Measurements from ENCODE around the gene ENAH. TPM values are rescaled to one million over a fixed set of nuclear protein-coding genes. Genes with fewer than 3 reads are reported as not detected.

The ENAH gene
- total and polyA plus RNA-seq, 9 of the 15 experiments (the other 6 are each of a cell fraction or from before 2014, with no cell fraction given) = 0.03 to 1.2 (median 0.15) TPM

DNA sequence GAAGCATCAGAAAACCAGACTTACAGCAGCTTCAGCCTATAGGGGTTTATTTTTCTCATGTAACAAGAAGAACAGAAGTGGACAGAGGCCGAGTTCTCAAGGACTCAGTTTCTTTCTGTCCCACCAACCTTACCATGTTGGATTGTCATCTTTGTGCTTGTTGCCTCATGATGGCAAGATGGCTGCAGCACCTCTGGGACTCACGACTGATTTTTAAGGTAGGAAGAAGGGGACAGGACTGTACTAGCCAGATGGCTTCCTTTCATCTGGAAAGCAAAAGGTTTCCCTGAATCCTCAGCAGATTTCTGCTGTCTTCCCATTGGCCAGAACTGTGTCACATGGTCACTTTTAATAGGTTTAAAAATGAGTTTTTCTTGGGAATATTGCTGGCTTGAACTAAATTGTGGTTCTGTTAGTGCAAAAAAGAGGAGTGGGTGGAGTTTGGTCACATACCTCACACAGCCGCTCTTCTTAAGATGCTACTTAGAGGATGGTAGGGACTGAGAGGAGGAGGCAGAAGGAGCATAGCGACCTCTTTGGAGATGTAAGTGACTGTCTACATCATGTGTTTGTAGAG, 48.1 kb upstream of the ENAH start:
- 5% methylated on average over 4 of the region's 4 CpGs for WGBS (ENCODE audit: insufficient coverage, low coverage, missing lambda C conversion rate)
- CTCF ChIA-PET (ENCODE audit: low intra/inter-chr PET ratio) = no interaction called here

More for the DNA sequence above, 48.1 kb upstream of the ENAH start:
- no peaks in the 10 kb centered on the region for H4K20me1 ChIP-seq (replicated peaks; ENCODE audit: control insufficient read depth, insufficient read depth, low read length)
- H3K9me1 ChIP-seq (ENCODE audit: control insufficient read depth, insufficient read depth, low read length) = no peaks in the 10 kb centered on the region
- no peak overlapping the region for H3K27ac ChIP-seq (ENCODE audit: extremely low read depth, low read depth, low read length)
- H3K36me3 ChIP-seq (ENCODE audit: control insufficient read depth, insufficient read depth, low read length) = no peaks in the 10 kb centered on the region
- ATAC-seq = peak; percentile 61; the same call in 2 of the 3 replicates
- no peaks in the 10 kb centered on the region for H3K9me3 ChIP-seq (replicated peaks; ENCODE audit: control insufficient read depth, insufficient read depth, low read depth, low read length)
- in situ Hi-C loops (cut with MboI) (no loop called here), intact Hi-C loops (cut with micrococcal nuclease) (no loop called here)
- H3K9ac ChIP-seq (ENCODE audit: insufficient read depth in 1 of 2, low read depth in 2 of 2, low read length in 2 of 2) = no peak overlapping the region
- H3K79me2 ChIP-seq (ENCODE audit: control insufficient read depth, insufficient read depth, low read length) = no peaks in the 10 kb centered on the region
- no peak overlapping the region for H3K4me3 ChIP-seq
- TF ChIP-seq RAD51 (IDR thresholded peaks at IDR 0.05; ENCODE audit: borderline replicate concordance, low read depth) (peak; percentile 62), USF2 (CRISPR knock-in tag; IDR thresholded peaks at IDR 0.05) (peak; percentile 31; the same call in 1 of the 2 replicates)
- TF ChIP-seq, protein P1, sequence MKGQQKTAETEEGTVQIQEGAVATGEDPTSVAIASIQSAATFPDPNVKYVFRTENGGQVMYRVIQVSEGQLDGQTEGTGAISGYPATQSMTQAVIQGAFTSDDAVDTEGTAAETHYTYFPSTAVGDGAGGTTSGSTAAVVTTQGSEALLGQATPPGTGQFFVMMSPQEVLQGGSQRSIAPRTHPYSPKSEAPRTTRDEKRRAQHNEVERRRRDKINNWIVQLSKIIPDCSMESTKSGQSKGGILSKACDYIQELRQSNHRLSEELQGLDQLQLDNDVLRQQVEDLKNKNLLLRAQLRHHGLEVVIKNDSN (CRISPR knock-in tag; IDR thresholded peaks at IDR 0.05) = peak; percentile 36; the same call in 1 of the 2 replicates
- TF ChIP-seq, protein P2, sequence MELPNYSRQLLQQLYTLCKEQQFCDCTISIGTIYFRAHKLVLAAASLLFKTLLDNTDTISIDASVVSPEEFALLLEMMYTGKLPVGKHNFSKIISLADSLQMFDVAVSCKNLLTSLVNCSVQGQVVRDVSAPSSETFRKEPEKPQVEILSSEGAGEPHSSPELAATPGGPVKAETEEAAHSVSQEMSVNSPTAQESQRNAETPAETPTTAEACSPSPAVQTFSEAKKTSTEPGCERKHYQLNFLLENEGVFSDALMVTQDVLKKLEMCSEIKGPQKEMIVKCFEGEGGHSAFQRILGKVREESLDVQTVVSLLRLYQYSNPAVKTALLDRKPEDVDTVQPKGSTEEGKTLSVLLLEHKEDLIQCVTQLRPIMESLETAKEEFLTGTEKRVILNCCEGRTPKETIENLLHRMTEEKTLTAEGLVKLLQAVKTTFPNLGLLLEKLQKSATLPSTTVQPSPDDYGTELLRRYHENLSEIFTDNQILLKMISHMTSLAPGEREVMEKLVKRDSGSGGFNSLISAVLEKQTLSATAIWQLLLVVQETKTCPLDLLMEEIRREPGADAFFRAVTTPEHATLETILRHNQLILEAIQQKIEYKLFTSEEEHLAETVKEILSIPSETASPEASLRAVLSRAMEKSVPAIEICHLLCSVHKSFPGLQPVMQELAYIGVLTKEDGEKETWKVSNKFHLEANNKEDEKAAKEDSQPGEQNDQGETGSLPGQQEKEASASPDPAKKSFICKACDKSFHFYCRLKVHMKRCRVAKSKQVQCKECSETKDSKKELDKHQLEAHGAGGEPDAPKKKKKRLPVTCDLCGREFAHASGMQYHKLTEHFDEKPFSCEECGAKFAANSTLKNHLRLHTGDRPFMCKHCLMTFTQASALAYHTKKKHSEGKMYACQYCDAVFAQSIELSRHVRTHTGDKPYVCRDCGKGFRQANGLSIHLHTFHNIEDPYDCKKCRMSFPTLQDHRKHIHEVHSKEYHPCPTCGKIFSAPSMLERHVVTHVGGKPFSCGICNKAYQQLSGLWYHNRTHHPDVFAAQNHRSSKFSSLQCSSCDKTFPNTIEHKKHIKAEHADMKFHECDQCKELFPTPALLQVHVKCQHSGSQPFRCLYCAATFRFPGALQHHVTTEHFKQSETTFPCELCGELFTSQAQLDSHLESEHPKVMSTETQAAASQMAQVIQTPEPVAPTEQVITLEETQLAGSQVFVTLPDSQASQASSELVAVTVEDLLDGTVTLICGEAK (IDR thresholded peaks at IDR 0.05) = no peak
- TF ChIP-seq, protein P2 (CRISPR knock-in tag; IDR thresholded peaks at IDR 0.05) = no peak
- H2AFZ ChIP-seq (ENCODE audit: low read depth, low read length) = no peak overlapping the region
- no TSS peak for BruUV-seq (replicated peaks)
- no peak overlapping the region for H3K4me2 ChIP-seq (ENCODE audit: insufficient read depth, low read length)
- DNase-seq (ENCODE audit: extremely low read depth in 1 of 4, low spot score in 3 of 4) = peak in 2 of 4 experiments; percentile 43 to 49
- POLR2A ChIA-PET = interaction anchor here (0.6 to 1.5 kb wide), 2 partner anchors 10 to 159 kb away, joined by 3 to 4 read pairs; no protein-coding TSS in a partner anchor
- no peak for FAIRE-seq
- no peaks in the 10 kb centered on the region for H3K4me1 ChIP-seq (replicated peaks in 1 of 2; ENCODE audit: control insufficient read depth in 2 of 2, insufficient read depth in 2 of 2, low read length in 2 of 2)
- H3K27me3 ChIP-seq (ENCODE audit: control insufficient read depth in 2 of 2, insufficient read depth in 2 of 2, low read length in 2 of 2) = peaks cover 30 to 32% of the 10 kb centered on the region in 2 experiments
